AG09309 (cell line): ENCODE results near the gene ADAM21.
"Not testable (repeated sequence)": the region's sequence is repeated elsewhere in the genome, so short reads cannot be mapped to it uniquely, and the experiment has no call there.

Source experiments
- DNase-seq: peaks from one replicate; pipeline ENCODE4 v3.0.0-alpha.2; 2010; ENCODE audit warnings: low read depth
- H3K4me3 ChIP-seq: 2 replicates; pipeline ENCODE4 v1.5.1; 2011; ENCODE audit warnings: mild to moderate bottlenecking, low read depth, low read length, moderate library complexity; ENCODE audit not compliant: control insufficient read depth
- TF ChIP-seq, protein P1 (sequence below): IDR thresholded peaks from 2 replicates; pipeline ENCODE4 v1.5.1; 2011; ENCODE audit warnings: mild to moderate bottlenecking, low read depth, low read length, inconsistent platforms; ENCODE audit not compliant: insufficient read depth, control insufficient read depth; ENCODE audit errors: missing control alignments

ADAM21 gene

DNA sequence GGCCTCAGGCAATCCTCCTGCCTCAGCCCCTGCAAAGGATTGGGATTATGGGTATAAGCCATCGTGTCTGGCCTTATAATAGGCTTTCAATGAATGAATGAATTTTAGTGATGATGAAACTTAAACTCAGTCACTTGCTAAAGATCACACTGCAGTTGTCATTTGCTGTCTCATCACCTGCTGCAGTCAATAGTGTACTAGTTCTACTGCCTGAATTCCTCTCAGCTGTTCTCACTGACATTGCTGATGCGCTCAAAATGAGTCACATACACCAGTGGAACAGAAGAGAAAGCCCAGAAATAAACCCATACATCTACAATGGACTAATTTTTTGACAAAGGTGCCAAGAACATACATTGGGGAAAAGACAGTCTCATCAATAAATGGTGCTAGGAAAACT is 29.4 kb upstream of the ADAM21 start:
- H3K4me3 ChIP-seq = no peak overlapping the region
- TF ChIP-seq, protein P1, sequence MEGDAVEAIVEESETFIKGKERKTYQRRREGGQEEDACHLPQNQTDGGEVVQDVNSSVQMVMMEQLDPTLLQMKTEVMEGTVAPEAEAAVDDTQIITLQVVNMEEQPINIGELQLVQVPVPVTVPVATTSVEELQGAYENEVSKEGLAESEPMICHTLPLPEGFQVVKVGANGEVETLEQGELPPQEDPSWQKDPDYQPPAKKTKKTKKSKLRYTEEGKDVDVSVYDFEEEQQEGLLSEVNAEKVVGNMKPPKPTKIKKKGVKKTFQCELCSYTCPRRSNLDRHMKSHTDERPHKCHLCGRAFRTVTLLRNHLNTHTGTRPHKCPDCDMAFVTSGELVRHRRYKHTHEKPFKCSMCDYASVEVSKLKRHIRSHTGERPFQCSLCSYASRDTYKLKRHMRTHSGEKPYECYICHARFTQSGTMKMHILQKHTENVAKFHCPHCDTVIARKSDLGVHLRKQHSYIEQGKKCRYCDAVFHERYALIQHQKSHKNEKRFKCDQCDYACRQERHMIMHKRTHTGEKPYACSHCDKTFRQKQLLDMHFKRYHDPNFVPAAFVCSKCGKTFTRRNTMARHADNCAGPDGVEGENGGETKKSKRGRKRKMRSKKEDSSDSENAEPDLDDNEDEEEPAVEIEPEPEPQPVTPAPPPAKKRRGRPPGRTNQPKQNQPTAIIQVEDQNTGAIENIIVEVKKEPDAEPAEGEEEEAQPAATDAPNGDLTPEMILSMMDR = no peak
- no peak for DNase-seq

DNA sequence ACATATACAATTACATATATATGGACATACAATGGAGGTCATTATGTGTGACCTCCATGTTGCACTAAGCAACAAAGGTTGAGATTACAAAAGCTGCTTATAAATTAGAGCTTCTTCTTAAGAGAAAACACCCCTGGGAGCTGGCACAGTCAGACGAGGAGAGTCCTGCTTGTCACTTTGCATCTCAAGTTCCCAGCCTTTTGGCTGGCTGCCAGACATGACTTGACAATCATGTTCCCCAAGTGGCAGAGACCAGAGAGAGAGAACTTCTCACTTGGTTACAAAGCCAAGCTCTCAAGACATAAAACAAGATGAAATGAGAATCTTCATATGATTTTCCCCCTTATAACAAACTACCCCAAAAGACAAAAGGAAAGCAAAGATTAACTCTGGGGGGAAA is 26.6 kb upstream of the ADAM21 start:
- TF ChIP-seq, protein P1 = no peak
- no peak for DNase-seq
- no peak overlapping the region for H3K4me3 ChIP-seq

DNA sequence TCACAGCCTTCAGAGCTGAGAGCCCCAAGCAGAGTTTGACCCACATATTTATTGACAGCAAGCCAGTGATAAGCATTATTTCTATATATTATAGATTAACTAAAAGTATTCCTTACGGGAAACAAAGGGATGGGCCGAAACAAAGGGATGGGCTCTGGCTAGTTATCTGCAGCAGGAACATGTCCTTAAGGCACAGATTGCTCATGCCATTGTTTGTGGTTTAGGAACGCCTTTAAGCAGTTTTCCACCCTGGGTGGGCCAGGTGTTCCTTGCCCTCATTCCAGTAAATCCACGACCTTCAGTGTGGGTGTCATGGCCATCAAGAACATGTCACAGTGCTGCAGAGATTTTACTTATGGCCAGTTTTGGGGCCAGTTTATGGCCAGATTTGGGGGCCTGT is 25.4 kb upstream of the ADAM21 start:
- not testable (repeated sequence) for DNase-seq, H3K4me3 ChIP-seq

DNA sequence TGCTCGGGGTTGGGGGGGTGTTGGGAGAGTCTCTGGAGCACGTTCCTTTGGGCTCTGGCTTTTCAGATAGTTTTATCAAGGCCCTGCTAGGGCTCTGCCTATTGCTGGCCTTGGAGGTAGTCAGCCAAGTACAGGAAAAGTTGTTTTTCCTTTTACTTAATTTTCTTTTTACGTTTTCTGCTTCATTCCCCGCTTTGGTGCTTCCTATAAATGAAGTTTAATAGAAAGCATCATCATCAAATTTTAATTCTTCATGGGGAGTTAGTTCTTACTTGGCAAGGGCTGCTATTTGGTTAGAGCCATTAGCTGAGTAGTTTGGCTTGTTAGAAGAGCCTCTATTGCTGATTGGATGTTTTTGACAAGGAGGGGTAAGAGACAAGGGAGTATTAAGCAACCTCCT is 15.1 kb upstream of the ADAM21 start:
- TF ChIP-seq, protein P1 = no peak

DNA sequence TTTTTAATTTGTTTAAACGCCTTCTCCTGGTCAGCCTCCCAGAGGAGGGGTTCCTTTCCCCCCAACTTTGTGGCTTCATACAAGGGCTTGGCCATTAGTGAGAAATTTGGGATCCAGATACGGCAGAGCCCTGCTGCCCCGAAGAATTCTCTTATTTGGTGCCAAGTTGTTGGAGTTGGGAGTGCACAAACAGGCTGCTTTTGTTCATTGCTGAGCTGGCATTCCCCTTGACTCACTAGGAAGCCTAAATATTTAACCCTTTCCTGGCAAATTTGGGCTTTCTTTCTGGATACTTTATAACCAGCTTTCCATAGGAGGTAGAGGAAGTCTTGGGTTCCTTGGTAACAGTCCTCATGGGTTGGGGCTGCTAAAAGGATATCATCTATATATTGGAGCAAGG is 10.3 kb upstream of the ADAM21 start:
- DNase-seq = no peak
- TF ChIP-seq, protein P1 = no peak
- H3K4me3 ChIP-seq = no peak overlapping the region

More for the DNA sequence above, 15.1 kb upstream of the ADAM21 start:
- H3K4me3 ChIP-seq = no peak overlapping the region
- no peak for DNase-seq

DNA sequence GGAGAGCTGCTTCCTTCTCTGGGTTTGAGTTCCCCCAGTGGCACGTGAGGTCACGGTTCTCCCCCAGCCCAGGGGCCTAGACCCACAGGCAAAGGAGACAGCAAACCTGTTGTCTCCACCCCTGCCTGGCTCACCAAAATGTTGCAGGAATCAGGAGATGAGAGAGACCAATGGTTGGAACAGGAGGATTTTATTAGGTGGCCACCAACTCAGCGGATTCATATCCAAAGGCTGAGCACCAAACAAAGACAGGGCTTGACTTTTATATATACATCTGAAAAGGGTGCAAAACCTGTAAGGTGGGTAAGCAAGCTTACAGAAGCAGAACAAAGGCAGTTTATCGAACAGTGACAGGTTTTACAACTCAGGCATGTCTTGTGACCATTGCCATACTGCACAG is 9.2 kb upstream of the ADAM21 start:
- DNase-seq = no peak
- no peak overlapping the region for H3K4me3 ChIP-seq
- TF ChIP-seq, protein P1 = no peak

DNA sequence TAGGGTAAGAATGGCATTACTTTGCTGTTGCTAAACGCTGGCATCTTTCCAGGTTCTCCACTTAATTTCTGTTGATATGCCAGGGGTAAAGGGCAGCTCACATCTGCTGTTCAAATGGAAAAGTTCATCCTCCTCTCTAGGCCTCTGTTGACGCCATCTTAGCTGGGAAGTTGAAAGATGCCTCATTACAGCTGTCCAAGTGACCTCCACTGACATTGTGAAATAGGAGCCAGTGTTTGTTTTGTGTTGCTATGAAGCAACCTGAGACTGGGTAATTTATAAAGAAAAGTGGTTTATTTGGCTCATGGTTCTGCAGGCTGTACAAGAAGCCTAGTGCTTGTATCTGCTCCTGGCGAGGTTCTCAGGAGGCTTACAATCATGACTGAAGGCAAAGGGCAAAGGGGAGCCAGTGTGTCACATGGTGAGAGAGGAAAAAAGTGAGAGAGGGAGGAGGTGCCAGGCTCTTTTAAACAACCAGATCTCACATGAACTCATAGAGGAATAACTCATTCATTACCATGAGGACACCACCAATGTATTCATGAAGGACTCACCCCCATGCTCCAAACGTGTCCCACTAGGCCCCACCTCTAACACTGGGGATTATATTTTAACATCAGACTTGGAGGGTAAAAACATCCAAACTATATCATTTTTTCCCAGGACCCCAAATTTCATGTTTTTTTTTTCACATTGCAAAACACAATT is 3.2 kb upstream of the ADAM21 start:
- DNase-seq = peak; percentile 16
- TF ChIP-seq, protein P1 = no peak
- no peak overlapping the region for H3K4me3 ChIP-seq
